Right atrium auricular region (tissue), 2 donors: ENCODE results near the gene KIRREL1. TPM values are rescaled to one million over a fixed set of nuclear protein-coding genes. Genes with fewer than 3 reads are reported as not detected.

Source experiments
- DNase-seq: peaks from one replicate; pipeline ENCODE4 v3.0.0-alpha.2; 2019; ENCODE audit warnings: low spot score
- H3K27ac ChIP-seq, 2 donors: fragments of 200-600 bp; sonication (generic); 1 replicate in 1 of 2; 2 replicates in 1 of 2; pipeline ENCODE4 v1.5.1; 2016 to 2019
- H3K27me3 ChIP-seq, 2 donors: fragments of 200-600 bp; sonication (generic); one replicate each; pipeline versions ENCODE4 v1.5.1 to v1.6.0; 2017 to 2019
- H3K36me3 ChIP-seq: fragments of 200-600 bp; sonication (generic); one replicate; pipeline ENCODE4 v1.5.1; 2016
- H3K4me1 ChIP-seq, 2 donors: fragments of 200-600 bp; sonication (generic); one replicate each; pipeline versions ENCODE4 v1.5.1 to v1.6.0; 2017 to 2019
- H3K4me3 ChIP-seq, 2 donors: fragments of 200-600 bp; sonication (generic); 1 replicate in 1 of 2; 2 replicates in 1 of 2; pipeline ENCODE4 v1.5.1; 2017 to 2019; ENCODE audit warnings: mild to moderate bottlenecking in 1 of 2, moderate library complexity in 1 of 2
- H3K9me3 ChIP-seq, 2 donors: fragments of 200-600 bp; sonication (generic); one replicate each; pipeline ENCODE4 v1.5.1; 2019
- CTCF ChIP-seq, 2 donors: fragments of 200-600 bp; sonication (generic); IDR thresholded peaks; one replicate each; pipeline ENCODE4 v1.5.1; 2019; ENCODE audit warnings: antibody characterized with exemption in 2 of 2
- total RNA-seq, 2 donors: library from RNA; depleted of rRNA; stranded (reverse); fragments of >200 nt; gene quantifications; one replicate each; pipeline ENCODE4 v1.1.0, GENCODE V29; 2016

The KIRREL1 gene
- total RNA-seq, 2 donors from 2014 or later, result 12.3 to 21.9 TPM

GRCh38 chr1:158095737-158096335 lies 102.4 kb downstream of the KIRREL1 start:
- Histone ChIP-seq H3K4me1 (no peaks in the 10 kb centered on the region), H3K27me3 (no peaks in the 10 kb centered on the region), H3K9me3 (no peaks in the 10 kb centered on the region), H3K36me3 (no peaks in the 10 kb centered on the region), H3K27ac (no peak overlapping the region), H3K4me3 (no peak overlapping the region)
- TF ChIP-seq CTCF (IDR thresholded peaks at IDR 0.05), result peak; percentile 43 to 72
- DNase-seq, result no peak

- H3K4me3 ChIP-seq, result no peak overlapping the region
- no peaks in the 10 kb centered on the region for H3K4me1 ChIP-seq
- H3K36me3 ChIP-seq, result no peaks in the 10 kb centered on the region
- no peak for TF ChIP-seq CTCF (IDR thresholded peaks at IDR 0.05)
- H3K9me3 ChIP-seq, result no peaks in the 10 kb centered on the region
- H3K27ac ChIP-seq, result no peak overlapping the region
- no peak for DNase-seq
- H3K27me3 ChIP-seq, result no peaks in the 10 kb centered on the region
Observed at GRCh38 chr1:158098256-158098655, 104.8 kb downstream of the KIRREL1 start.

- no peak for TF ChIP-seq CTCF (IDR thresholded peaks at IDR 0.05)
- Histone ChIP-seq H3K4me3 (no peak overlapping the region), H3K27me3 (peaks cover 0 to 3% of the 10 kb centered on the region in 2 donors), H3K36me3 (no peaks in the 10 kb centered on the region), H3K9me3 (no peaks in the 10 kb centered on the region), H3K27ac (no peak overlapping the region), H3K4me1 (no peaks in the 10 kb centered on the region)
- no peak for DNase-seq
Observed at GRCh38 chr1:158099185-158099584, 105.7 kb downstream of the KIRREL1 start.

GRCh38 chr1:158100498-158100897 lies 107.1 kb downstream of the KIRREL1 start:
- Histone ChIP-seq H3K27ac (no peak overlapping the region), H3K36me3 (no peaks in the 10 kb centered on the region), H3K4me3 (no peak overlapping the region), H3K4me1 (no peaks in the 10 kb centered on the region), H3K27me3 (peaks cover 0 to 3% of the 10 kb centered on the region in 2 donors), H3K9me3 (no peaks in the 10 kb centered on the region)
- TF ChIP-seq CTCF (IDR thresholded peaks at IDR 0.05), result no peak
- DNase-seq, result no peak

GRCh38 chr1:158101455-158101854 lies 108.0 kb downstream of the KIRREL1 start:
- H3K36me3 ChIP-seq, result no peaks in the 10 kb centered on the region
- H3K9me3 ChIP-seq, result no peaks in the 10 kb centered on the region
- peaks cover 0 to 3% of the 10 kb centered on the region in 2 donors for H3K27me3 ChIP-seq
- H3K4me1 ChIP-seq, result no peaks in the 10 kb centered on the region
- DNase-seq, result no peak
- H3K4me3 ChIP-seq, result no peak overlapping the region
- H3K27ac ChIP-seq, result no peak overlapping the region
- TF ChIP-seq CTCF (IDR thresholded peaks at IDR 0.05), result no peak

- H3K9me3 ChIP-seq, result no peaks in the 10 kb centered on the region
- H3K27ac ChIP-seq, result no peak overlapping the region
- H3K4me3 ChIP-seq, result no peak overlapping the region
- TF ChIP-seq CTCF (IDR thresholded peaks at IDR 0.05), result no peak
- peaks cover 0 to 3% of the 10 kb centered on the region in 2 donors for H3K27me3 ChIP-seq
- H3K36me3 ChIP-seq, result no peaks in the 10 kb centered on the region
- no peak for DNase-seq
- H3K4me1 ChIP-seq, result no peaks in the 10 kb centered on the region
Observed at GRCh38 chr1:158101927-158102326, 108.5 kb downstream of the KIRREL1 start.
